WERI-Rb-1 (cell line): ENCODE data around the gene PLXNA2.

ENCODE experiments used
- DNase-seq: peaks from one replicate; pipeline ENCODE4 v3.0.0-alpha.2; 2020
- H3K27ac ChIP-seq: fragments of 250-450 bp; sonication (Bioruptor Pico); 2 replicates; pipeline ENCODE4 v1.5.1; 2020; ENCODE audit warnings: mild to moderate bottlenecking, moderate library complexity
- H3K27me3 ChIP-seq: fragments of 250-450 bp; sonication (Bioruptor Pico); 2 replicates; pipeline ENCODE4 v1.5.1; 2021; ENCODE audit warnings: mild to moderate bottlenecking, low read depth, moderate library complexity; ENCODE audit not compliant: insufficient read depth, severe bottlenecking
- H3K36me3 ChIP-seq: fragments of 250-450 bp; sonication (Bioruptor Pico); 2 replicates; pipeline ENCODE4 v1.5.1; 2020; ENCODE audit warnings: mild to moderate bottlenecking, moderate library complexity
- H3K4me3 ChIP-seq: 2 replicates; pipeline ENCODE4 v1.5.1; 2011; ENCODE audit warnings: low read depth, mild to moderate bottlenecking, control low read depth, low read length
- H3K9me3 ChIP-seq: fragments of 250-450 bp; sonication (Bioruptor Pico); 2 replicates; pipeline ENCODE4 v1.5.1; 2021; ENCODE audit warnings: mild to moderate bottlenecking, moderate library complexity; ENCODE audit not compliant: severe bottlenecking
- CTCF ChIP-seq: IDR thresholded peaks from 2 replicates; pipeline ENCODE4 v1.5.1; 2011; ENCODE audit warnings: low read depth, mild to moderate bottlenecking, control low read depth, inconsistent platforms, low read length

PLXNA2 gene

GRCh38 chr1:208084220-208084619 lies 160.0 kb downstream of the PLXNA2 start:
- Histone ChIP-seq H3K27me3 (no peaks in the 10 kb centered on the region), H3K36me3 (peaks cover 5% of the 10 kb centered on the region), H3K9me3 (no peaks in the 10 kb centered on the region), H3K27ac (0 out of 2 replicates have a peak overlapping the region, but pooled peaks have one; percentile 4), H3K4me3 (no peak overlapping the region)
- peak; percentile 57 for DNase-seq
- TF ChIP-seq CTCF = no peak

- H3K9me3 ChIP-seq = no peaks in the 10 kb centered on the region
- no peak for DNase-seq
- peaks cover 5% of the 10 kb centered on the region for H3K36me3 ChIP-seq
- no peak overlapping the region for H3K27ac ChIP-seq
- H3K27me3 ChIP-seq = no peaks in the 10 kb centered on the region
- no peak overlapping the region for H3K4me3 ChIP-seq
- no peak for TF ChIP-seq CTCF
These were observed 160.5 kb downstream of the PLXNA2 start for GRCh38 chr1:208083715-208084085.

- no peak for TF ChIP-seq CTCF
- Histone ChIP-seq H3K27ac (no peak overlapping the region), H3K4me3 (no peak overlapping the region)
These were observed 161.0 kb downstream of the PLXNA2 start for GRCh38 chr1:208083016-208083714.

GRCh38 chr1:208081972-208082371 lies 162.2 kb downstream of the PLXNA2 start:
- no peaks in the 10 kb centered on the region for H3K27me3 ChIP-seq

More at GRCh38 chr1:208083016-208083714, 161.0 kb downstream of the PLXNA2 start:
- DNase-seq = peak; percentile 85
- Histone ChIP-seq H3K36me3 (peaks cover 8% of the 10 kb centered on the region), H3K27me3 (no peaks in the 10 kb centered on the region), H3K9me3 (no peaks in the 10 kb centered on the region)

GRCh38 chr1:208080396-208081286 lies 163.5 kb downstream of the PLXNA2 start:
- Histone ChIP-seq H3K4me3 (no peak overlapping the region), H3K9me3 (no peaks in the 10 kb centered on the region), H3K36me3 (peaks cover 13% of the 10 kb centered on the region), H3K27me3 (no peaks in the 10 kb centered on the region), H3K27ac (no peak overlapping the region)
- no peak for DNase-seq
- no peak for TF ChIP-seq CTCF

More at GRCh38 chr1:208081972-208082371, 162.2 kb downstream of the PLXNA2 start:
- H3K36me3 ChIP-seq = peaks cover 13% of the 10 kb centered on the region
- no peak overlapping the region for H3K4me3 ChIP-seq
- TF ChIP-seq CTCF = no peak
- DNase-seq = no peak
- H3K9me3 ChIP-seq = no peaks in the 10 kb centered on the region
- no peak overlapping the region for H3K27ac ChIP-seq
